Measurements from ENCODE around the gene PEDS1.

DNA sequence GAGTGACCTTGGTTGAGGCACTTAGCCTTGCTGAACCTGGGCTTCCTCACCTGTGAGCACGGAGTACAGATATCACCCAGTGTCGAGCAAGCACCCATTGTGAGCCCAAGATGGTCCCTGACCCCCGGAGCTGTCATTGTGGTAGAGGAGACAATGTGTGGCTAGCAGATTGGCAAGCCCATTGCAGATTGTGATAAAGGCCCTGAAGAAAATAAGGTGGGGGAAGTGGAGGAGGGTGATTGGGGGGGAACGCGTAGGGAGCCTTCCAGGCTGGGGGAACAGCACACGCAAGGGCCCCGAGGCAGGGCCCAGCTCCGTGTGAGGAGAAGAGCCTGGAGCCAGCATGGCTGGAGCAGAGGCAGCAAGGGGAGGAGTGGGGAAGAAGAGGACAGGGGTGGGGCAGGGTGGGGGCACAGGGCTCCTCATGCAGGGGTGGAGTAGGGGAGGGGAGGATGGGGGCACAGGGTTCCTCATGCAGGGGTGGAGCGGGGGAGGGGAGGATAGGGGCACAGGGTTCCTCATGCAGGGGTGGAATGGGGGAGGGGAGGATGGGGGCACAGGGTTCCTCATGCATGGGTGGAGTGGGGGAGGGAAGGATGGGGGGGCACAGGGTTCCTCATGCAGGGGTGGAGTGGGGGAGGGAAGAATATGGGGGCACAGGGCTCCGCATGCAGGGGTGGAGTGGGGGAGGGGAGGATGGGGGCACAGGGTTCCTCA is 44.1 kb upstream of the PEDS1 start:
- TF ChIP-seq, protein P1, sequence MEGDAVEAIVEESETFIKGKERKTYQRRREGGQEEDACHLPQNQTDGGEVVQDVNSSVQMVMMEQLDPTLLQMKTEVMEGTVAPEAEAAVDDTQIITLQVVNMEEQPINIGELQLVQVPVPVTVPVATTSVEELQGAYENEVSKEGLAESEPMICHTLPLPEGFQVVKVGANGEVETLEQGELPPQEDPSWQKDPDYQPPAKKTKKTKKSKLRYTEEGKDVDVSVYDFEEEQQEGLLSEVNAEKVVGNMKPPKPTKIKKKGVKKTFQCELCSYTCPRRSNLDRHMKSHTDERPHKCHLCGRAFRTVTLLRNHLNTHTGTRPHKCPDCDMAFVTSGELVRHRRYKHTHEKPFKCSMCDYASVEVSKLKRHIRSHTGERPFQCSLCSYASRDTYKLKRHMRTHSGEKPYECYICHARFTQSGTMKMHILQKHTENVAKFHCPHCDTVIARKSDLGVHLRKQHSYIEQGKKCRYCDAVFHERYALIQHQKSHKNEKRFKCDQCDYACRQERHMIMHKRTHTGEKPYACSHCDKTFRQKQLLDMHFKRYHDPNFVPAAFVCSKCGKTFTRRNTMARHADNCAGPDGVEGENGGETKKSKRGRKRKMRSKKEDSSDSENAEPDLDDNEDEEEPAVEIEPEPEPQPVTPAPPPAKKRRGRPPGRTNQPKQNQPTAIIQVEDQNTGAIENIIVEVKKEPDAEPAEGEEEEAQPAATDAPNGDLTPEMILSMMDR (IDR thresholded peaks at IDR 0.05), result no peak
- no peak for TF ChIP-seq POLR2AphosphoS5 (IDR thresholded peaks at IDR 0.05; ENCODE audit: insufficient read depth in 1 of 2, low read depth in 1 of 2)

Measured in vagina (tissue), 2 donors.